Measurements from ENCODE around the gene IRF5. TPM values are rescaled to one million over a fixed set of nuclear protein-coding genes. Genes with fewer than 3 reads are reported as not detected.

IRF5 gene
- total RNA-seq, 1 donor from 2014 or later = 8.5 TPM

GRCh38 chr7:128923411-128923800, 14.3 kb upstream of the IRF5 start:
- DNase-seq (ENCODE audit: low read depth) = no peak
- TF ChIP-seq CTCF (conservative IDR thresholded peaks at IDR 0.05; ENCODE audit: low read depth, low read length) = no peak
- no peak overlapping the region for H3K4me3 ChIP-seq (ENCODE audit: low read depth, low read length)

GRCh38 chr7:128924707-128925588, 12.8 kb upstream of the IRF5 start:
- DNase-seq (ENCODE audit: low read depth) = no peak
- TF ChIP-seq CTCF (conservative IDR thresholded peaks at IDR 0.05; ENCODE audit: low read depth, low read length) = no peak

GRCh38 chr7:128928159-128928813, 9.4 kb upstream of the IRF5 start:
- DNase-seq (ENCODE audit: low read depth) = no peak

More at GRCh38 chr7:128924707-128925588, 12.8 kb upstream of the IRF5 start:
- no peak overlapping the region for H3K4me3 ChIP-seq (ENCODE audit: low read depth, low read length)

GRCh38 chr7:128928882-128929788, 8.6 kb upstream of the IRF5 start:
- TF ChIP-seq CTCF (conservative IDR thresholded peaks at IDR 0.05; ENCODE audit: low read depth, low read length) = no peak
- no peak for DNase-seq (ENCODE audit: low read depth)
- H3K4me3 ChIP-seq (ENCODE audit: low read depth, low read length) = no peak overlapping the region

More at GRCh38 chr7:128928159-128928813, 9.4 kb upstream of the IRF5 start:
- TF ChIP-seq CTCF (conservative IDR thresholded peaks at IDR 0.05; ENCODE audit: low read depth, low read length) = no peak
- H3K4me3 ChIP-seq (ENCODE audit: low read depth, low read length) = no peak overlapping the region

GRCh38 chr7:128931190-128931798, 6.4 kb upstream of the IRF5 start:
- TF ChIP-seq CTCF (conservative IDR thresholded peaks at IDR 0.05; ENCODE audit: low read depth, low read length) = no peak
- no peak overlapping the region for H3K4me3 ChIP-seq (ENCODE audit: low read depth, low read length)
- no peak for DNase-seq (ENCODE audit: low read depth)

Data from epithelial cell of proximal tubule (primary cell).